ENCODE data around the gene PTGDS.

Gene PTGDS

GRCh38 chr9:136958898-136959850, 18.1 kb upstream of the PTGDS start:
- DNase-seq = no peak

GRCh38 chr9:136960212-136960937, 16.9 kb upstream of the PTGDS start:
- DNase-seq = no peak

- no peak for DNase-seq
Measured at GRCh38 chr9:136960938-136961275, 16.4 kb upstream of the PTGDS start.

- DNase-seq = no peak
Measured at GRCh38 chr9:136961279-136962065, 15.8 kb upstream of the PTGDS start.

- DNase-seq = no peak
Measured at GRCh38 chr9:136962163-136962562, 15.1 kb upstream of the PTGDS start.

- no peak for DNase-seq
Measured at GRCh38 chr9:136962701-136963248, 14.5 kb upstream of the PTGDS start.

- DNase-seq = no peak
Measured at GRCh38 chr9:136963341-136963740, 14.0 kb upstream of the PTGDS start.

GRCh38 chr9:136963751-136964150, 13.6 kb upstream of the PTGDS start:
- no peak for DNase-seq

- no peak for DNase-seq
Measured at GRCh38 chr9:136964171-136964689, 13.1 kb upstream of the PTGDS start.

- no peak for DNase-seq
Measured at GRCh38 chr9:136964833-136965422, 12.4 kb upstream of the PTGDS start.

GRCh38 chr9:136965771-136966484, 11.4 kb upstream of the PTGDS start:
- DNase-seq = peak; percentile 34

- DNase-seq = no peak
Measured at GRCh38 chr9:136968333-136969127, 8.8 kb upstream of the PTGDS start.

- DNase-seq = no peak
Measured at GRCh38 chr9:136969150-136969549, 8.2 kb upstream of the PTGDS start.

GRCh38 chr9:136969774-136970173, 7.5 kb upstream of the PTGDS start:
- no peak for DNase-seq

- no peak for DNase-seq
Measured at GRCh38 chr9:136970361-136970760, 6.9 kb upstream of the PTGDS start.

- no peak for DNase-seq
Measured at GRCh38 chr9:136971746-136972145, 5.6 kb upstream of the PTGDS start.

- no peak for DNase-seq
Measured at GRCh38 chr9:136972335-136972734, 5.0 kb upstream of the PTGDS start.

GRCh38 chr9:136972743-136973142, 4.6 kb upstream of the PTGDS start:
- DNase-seq = no peak

GRCh38 chr9:136973618-136974617, 3.4 kb upstream of the PTGDS start:
- no peak for DNase-seq
